ENCODE measurements around the gene KRT222.

DNA sequence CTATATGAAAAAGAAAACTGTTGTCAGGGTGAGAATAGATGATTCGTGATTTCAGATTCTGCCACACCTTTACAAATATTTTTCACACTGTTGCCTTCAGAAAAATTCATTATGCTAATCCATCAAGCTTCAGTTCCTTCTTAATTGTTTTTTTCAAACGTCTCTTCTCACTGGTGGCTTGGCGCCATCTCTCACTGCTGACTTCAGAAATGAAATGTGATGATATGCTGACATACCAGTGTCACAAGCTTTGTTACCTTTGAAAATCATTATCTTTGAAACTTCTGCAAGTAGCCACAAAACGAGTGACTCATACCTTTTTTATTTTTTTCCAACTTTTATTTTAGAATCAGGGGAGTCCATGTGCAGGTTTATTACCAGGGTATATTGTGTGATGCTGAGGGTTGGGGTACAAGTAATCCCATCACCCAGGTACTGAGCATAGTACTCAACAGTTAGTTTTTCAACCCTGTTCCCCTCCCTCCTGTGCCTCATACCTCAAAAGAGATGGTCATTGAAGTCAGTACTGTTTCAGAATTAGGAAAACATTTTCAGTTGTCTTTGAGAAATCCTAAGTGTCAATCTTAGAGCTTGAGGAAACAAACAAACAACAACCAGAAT, 14.0 kb upstream of the KRT222 start:
- no peak for TF ChIP-seq POLR2A (IDR thresholded peaks at IDR 0.05)
- TF ChIP-seq, protein P1, sequence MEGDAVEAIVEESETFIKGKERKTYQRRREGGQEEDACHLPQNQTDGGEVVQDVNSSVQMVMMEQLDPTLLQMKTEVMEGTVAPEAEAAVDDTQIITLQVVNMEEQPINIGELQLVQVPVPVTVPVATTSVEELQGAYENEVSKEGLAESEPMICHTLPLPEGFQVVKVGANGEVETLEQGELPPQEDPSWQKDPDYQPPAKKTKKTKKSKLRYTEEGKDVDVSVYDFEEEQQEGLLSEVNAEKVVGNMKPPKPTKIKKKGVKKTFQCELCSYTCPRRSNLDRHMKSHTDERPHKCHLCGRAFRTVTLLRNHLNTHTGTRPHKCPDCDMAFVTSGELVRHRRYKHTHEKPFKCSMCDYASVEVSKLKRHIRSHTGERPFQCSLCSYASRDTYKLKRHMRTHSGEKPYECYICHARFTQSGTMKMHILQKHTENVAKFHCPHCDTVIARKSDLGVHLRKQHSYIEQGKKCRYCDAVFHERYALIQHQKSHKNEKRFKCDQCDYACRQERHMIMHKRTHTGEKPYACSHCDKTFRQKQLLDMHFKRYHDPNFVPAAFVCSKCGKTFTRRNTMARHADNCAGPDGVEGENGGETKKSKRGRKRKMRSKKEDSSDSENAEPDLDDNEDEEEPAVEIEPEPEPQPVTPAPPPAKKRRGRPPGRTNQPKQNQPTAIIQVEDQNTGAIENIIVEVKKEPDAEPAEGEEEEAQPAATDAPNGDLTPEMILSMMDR (IDR thresholded peaks at IDR 0.05) = no peak

Data from esophagus squamous epithelium (tissue), 4 donors.